GM23338 (cell line): ENCODE data around the gene IFNLR1. TPM values are rescaled to one million over a fixed set of nuclear protein-coding genes. Genes with fewer than 3 reads are reported as not detected.

Experiments used
- ATAC-seq: fragments of 200-7000 bp; cut with Tn5 transposase; 3 replicates; pipeline ENCODE4 v1.9.1; 2020
- DNase-seq: peaks from one replicate; pipeline ENCODE4 v3.0.0-alpha.2; 2015; ENCODE audit warnings: low spot score
- H2AFZ ChIP-seq: fragments of 200-600 bp; sonication (generic); 2 replicates; pipeline ENCODE4 v1.8.0; 2016; ENCODE audit warnings: antibody characterized with exemption, mild to moderate bottlenecking, moderate library complexity
- H3F3A ChIP-seq: fragments of 200-600 bp; sonication (generic); replicated peaks from 2 replicates; pipeline ENCODE4 v1.8.0; 2017; ENCODE audit warnings: antibody characterized with exemption, mixed run types, low read depth
- H3K27ac ChIP-seq: fragments of 200-600 bp; sonication (generic); 2 replicates; pipeline ENCODE4 v1.6.1; 2016; ENCODE audit warnings: low read depth
- H3K27me3 ChIP-seq: fragments of 200-600 bp; sonication (generic); 2 replicates; pipeline ENCODE4 v1.8.0; 2016; ENCODE audit warnings: mild to moderate bottlenecking, mixed run types, moderate library complexity; ENCODE audit not compliant: insufficient read depth
- H3K36me3 ChIP-seq: fragments of 200-600 bp; sonication (generic); 2 replicates; pipeline ENCODE4 v1.8.0; 2016; ENCODE audit warnings: mild to moderate bottlenecking; ENCODE audit not compliant: insufficient read depth
- H3K4me1 ChIP-seq: fragments of 200-600 bp; sonication (generic); 2 replicates; pipeline ENCODE4 v1.8.0; 2016; ENCODE audit warnings: mild to moderate bottlenecking, moderate library complexity; ENCODE audit not compliant: insufficient read depth
- H3K4me2 ChIP-seq: fragments of 200-600 bp; sonication (generic); 2 replicates; pipeline ENCODE4 v1.7.1; 2017; ENCODE audit warnings: mixed run types
- H3K4me3 ChIP-seq: fragments of 200-600 bp; sonication (generic); 2 replicates; pipeline ENCODE4 v1.6.1; 2016; ENCODE audit warnings: mixed run types
- H3K79me2 ChIP-seq: fragments of 200-600 bp; sonication (generic); replicated peaks from 2 replicates; pipeline ENCODE4 v1.8.0; 2017; ENCODE audit warnings: mild to moderate bottlenecking; ENCODE audit not compliant: insufficient read depth
- H3K9me2 ChIP-seq: fragments of 200-600 bp; sonication (generic); 2 replicates; pipeline ENCODE4 v1.8.0; 2017; ENCODE audit not compliant: insufficient read depth
- H4K20me1 ChIP-seq: fragments of 200-600 bp; sonication (generic); replicated peaks from 2 replicates; pipeline ENCODE4 v1.8.0; 2017; ENCODE audit warnings: mild to moderate bottlenecking; ENCODE audit not compliant: insufficient read depth
- H3K27ac Mint-ChIP-seq: 2 replicates; pipeline ENCODE4 v1.8.0; 2020; ENCODE audit warnings: inconsistent platforms, mild to moderate bottlenecking, moderate library complexity, mixed read lengths
- H3K27me3 Mint-ChIP-seq: 3 replicates; pipeline ENCODE4 v1.8.0; 2022; ENCODE audit warnings: low read depth, mild to moderate bottlenecking, moderate library complexity, mixed read lengths, inconsistent platforms; ENCODE audit not compliant: insufficient read depth, poor library complexity
- H3K36me3 Mint-ChIP-seq: 3 replicates; pipeline ENCODE4 v1.8.0; 2021; ENCODE audit warnings: low read depth, mild to moderate bottlenecking, inconsistent platforms, moderate library complexity, mixed read lengths
- H3K4me1 Mint-ChIP-seq: 3 replicates; pipeline ENCODE4 v1.8.0; 2020; ENCODE audit warnings: mild to moderate bottlenecking, inconsistent platforms, mixed read lengths
- H3K4me3 Mint-ChIP-seq: 3 replicates; pipeline ENCODE4 v1.8.0; 2021; ENCODE audit warnings: moderate library complexity, mild to moderate bottlenecking, inconsistent platforms, mixed read lengths
- H3K9me3 Mint-ChIP-seq: 3 replicates; pipeline ENCODE4 v1.8.0; 2020; ENCODE audit warnings: moderate library complexity, mild to moderate bottlenecking, inconsistent platforms, mixed read lengths
- EZH2phosphoT487 ChIP-seq: fragments of 200-600 bp; sonication (generic); IDR thresholded peaks from one replicate; pipeline ENCODE4 v1.8.1; 2018; ENCODE audit warnings: antibody characterized with exemption; ENCODE audit not compliant: unreplicated experiment
- JUNB ChIP-seq: IDR thresholded peaks from one replicate; pipeline ENCODE4 v1.6.1; 2016; ENCODE audit warnings: antibody characterized with exemption; ENCODE audit not compliant: unreplicated experiment
- POLR2AphosphoS5 ChIP-seq: IDR thresholded peaks from 2 replicates; pipeline ENCODE4 v1.6.1; 2016; ENCODE audit warnings: antibody characterized with exemption, low read depth
- STAT1 ChIP-seq: IDR thresholded peaks from one replicate; pipeline ENCODE4 v1.6.1; 2016; ENCODE audit warnings: antibody characterized with exemption; ENCODE audit not compliant: unreplicated experiment
- ZNF114 ChIP-seq: fragments of 250-450 bp; sonication (Bioruptor Pico); IDR thresholded peaks from 2 replicates; pipeline ENCODE4 v1.5.0; 2020; ENCODE audit warnings: mild to moderate bottlenecking, moderate library complexity
- ZNF331 ChIP-seq: fragments of 250-450 bp; sonication (Bioruptor Pico); IDR thresholded peaks from 2 replicates; pipeline ENCODE4 v1.5.0; 2020; ENCODE audit warnings: low read depth, mild to moderate bottlenecking, moderate library complexity
- polyA plus RNA-seq: library from polyadenylated mRNA; unstranded; fragments of >200 nt; fragmentation: Nextera tagmentation; extraction: Ambion mirVana; gene quantifications from 2 replicates; pipeline ENCODE4 v1.2.1, GENCODE V29; 2016
- total RNA-seq: library from RNA; depleted of rRNA; stranded (reverse); fragments of >200 nt; shearing (Covaris generic); gene quantifications from 2 replicates; pipeline ENCODE4 v1.2.3, GENCODE V29; 2014
- TF ChIP-seq, protein P1 (sequence below): IDR thresholded peaks from one replicate; pipeline ENCODE4 v1.6.1; 2018; ENCODE audit warnings: antibody characterized with exemption; ENCODE audit not compliant: unreplicated experiment
- TF ChIP-seq, protein P2 (sequence below), 2 experiments: fragments of 200-600 bp in 1 of 2; sonication (generic) in 1 of 2; conservative IDR thresholded peaks; 2 replicates each; pipeline versions ENCODE4 v1.5.1 to v1.6.1; 2016 to 2017; ENCODE audit warnings: antibody characterized with exemption in 2 of 2, low read depth in 2 of 2, mild to moderate bottlenecking in 2 of 2, moderate library complexity in 1 of 2
- TF ChIP-seq, protein P3 (sequence below): IDR thresholded peaks from 2 replicates; pipeline ENCODE4 v1.6.1; 2016; ENCODE audit warnings: antibody characterized with exemption

IFNLR1 gene
- total and polyA plus RNA-seq, 2 experiments from 2014 or later, result 4.2 to 6.2 TPM

DNA sequence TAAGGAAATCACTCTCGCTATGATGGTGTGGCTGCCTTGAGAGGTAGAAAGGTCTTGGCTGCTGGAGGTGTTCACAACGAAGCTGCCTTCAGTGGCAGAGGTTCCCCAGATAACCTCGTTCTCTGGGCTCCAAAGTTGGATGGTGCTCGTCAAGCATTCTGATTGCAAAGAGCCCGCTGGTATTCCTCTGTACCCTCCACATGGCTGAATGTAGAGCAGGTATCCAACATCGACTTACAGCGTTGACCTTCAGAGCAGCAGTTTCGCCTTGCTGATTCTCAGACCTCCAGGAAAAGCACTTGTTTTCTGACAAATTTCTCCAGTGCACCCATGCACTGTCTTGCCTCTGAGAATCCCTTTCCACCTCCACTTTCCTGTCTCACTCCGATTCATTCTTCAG is 39.9 kb downstream of the IFNLR1 start:
- Histone ChIP-seq H3K36me3 (no peaks in the 10 kb centered on the region), H4K20me1 (no peaks in the 10 kb centered on the region), H3K4me2 (no peak overlapping the region), H3K4me3 (no peak overlapping the region), H3K4me1 (peaks cover 5% of the 10 kb centered on the region; the same call in 1 of the 2 replicates), H3K9me2 (no peaks in the 10 kb centered on the region), H3K27ac (no peak overlapping the region), H3K79me2 (0 out of 2 replicates have a peak, but pooled peaks cover 3% of the 10 kb centered on the region), H3K27me3 (no peaks in the 10 kb centered on the region), H2AFZ (no peak overlapping the region), H3F3A (no peaks in the 10 kb centered on the region)
- H3K4me1 Mint-ChIP-seq, result peaks cover 20% of the 10 kb centered on the region
- peaks cover 20% of the 10 kb centered on the region for H3K27me3 Mint-ChIP-seq
- ATAC-seq (no peak), DNase-seq (no peak)
- no peaks in the 10 kb centered on the region for H3K9me3 Mint-ChIP-seq
- no peaks in the 10 kb centered on the region for H3K36me3 Mint-ChIP-seq
- H3K27ac Mint-ChIP-seq, result 0 out of 2 replicates have a peak overlapping the region, but pooled peaks have one; percentile 15
- no peak overlapping the region for H3K4me3 Mint-ChIP-seq
- TF ChIP-seq JUNB (no peak), STAT1 (no peak), POLR2AphosphoS5 (no peak)
- TF ChIP-seq, protein P1, sequence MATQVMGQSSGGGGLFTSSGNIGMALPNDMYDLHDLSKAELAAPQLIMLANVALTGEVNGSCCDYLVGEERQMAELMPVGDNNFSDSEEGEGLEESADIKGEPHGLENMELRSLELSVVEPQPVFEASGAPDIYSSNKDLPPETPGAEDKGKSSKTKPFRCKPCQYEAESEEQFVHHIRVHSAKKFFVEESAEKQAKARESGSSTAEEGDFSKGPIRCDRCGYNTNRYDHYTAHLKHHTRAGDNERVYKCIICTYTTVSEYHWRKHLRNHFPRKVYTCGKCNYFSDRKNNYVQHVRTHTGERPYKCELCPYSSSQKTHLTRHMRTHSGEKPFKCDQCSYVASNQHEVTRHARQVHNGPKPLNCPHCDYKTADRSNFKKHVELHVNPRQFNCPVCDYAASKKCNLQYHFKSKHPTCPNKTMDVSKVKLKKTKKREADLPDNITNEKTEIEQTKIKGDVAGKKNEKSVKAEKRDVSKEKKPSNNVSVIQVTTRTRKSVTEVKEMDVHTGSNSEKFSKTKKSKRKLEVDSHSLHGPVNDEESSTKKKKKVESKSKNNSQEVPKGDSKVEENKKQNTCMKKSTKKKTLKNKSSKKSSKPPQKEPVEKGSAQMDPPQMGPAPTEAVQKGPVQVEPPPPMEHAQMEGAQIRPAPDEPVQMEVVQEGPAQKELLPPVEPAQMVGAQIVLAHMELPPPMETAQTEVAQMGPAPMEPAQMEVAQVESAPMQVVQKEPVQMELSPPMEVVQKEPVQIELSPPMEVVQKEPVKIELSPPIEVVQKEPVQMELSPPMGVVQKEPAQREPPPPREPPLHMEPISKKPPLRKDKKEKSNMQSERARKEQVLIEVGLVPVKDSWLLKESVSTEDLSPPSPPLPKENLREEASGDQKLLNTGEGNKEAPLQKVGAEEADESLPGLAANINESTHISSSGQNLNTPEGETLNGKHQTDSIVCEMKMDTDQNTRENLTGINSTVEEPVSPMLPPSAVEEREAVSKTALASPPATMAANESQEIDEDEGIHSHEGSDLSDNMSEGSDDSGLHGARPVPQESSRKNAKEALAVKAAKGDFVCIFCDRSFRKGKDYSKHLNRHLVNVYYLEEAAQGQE, result no peak

DNA sequence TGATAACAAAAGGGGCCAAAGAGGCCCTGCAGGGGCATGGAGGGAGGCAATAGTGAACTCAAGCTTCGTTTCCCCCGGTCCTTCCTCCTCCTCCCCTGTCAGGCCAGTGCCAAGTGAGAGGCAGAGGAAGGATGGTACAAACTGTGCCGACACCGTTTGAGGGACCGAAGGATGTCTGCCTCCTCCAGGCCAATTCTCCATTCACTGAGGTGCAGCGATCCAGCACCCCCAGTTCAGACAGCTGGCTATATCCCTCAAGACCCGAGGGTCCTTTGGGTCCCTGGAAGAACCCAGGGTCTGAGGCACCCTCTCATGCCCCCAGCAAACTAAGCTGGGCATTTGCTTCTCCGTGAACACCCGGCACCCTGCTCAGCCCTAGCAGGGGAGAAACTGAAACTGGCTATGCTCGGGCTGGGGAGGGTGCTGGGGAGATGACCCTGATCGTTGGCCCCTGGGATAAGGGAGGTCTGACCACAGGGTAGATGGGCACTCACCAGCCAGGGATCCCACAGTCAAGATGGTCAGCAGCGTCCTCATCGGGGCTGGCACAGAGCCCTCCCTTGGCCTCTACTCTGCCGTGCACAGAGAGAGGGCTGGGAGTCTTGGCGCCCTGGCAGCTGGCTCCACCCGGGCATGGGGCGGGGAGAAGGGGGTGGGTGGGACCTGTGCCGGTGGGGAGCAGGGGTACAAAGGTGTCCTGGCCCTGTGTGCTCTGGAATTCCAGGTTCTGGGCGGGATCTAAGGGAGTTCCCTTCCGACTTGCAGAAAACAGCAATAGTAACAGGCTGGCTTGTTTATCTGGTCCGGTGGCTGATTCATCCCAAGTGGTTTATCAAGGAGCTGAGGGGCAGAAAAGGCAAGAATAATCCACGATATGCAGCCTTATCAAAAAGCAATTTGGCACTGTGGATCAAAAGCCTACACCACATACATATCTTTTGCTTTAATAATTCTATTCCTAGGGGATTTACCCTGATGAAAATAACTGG is 44.2 kb downstream of the IFNLR1 start, which contains the start of gene IL22RA1:
Gene IL22RA1 (minus strand): TSS at position 595 of the 989 bp plus-strand sequence. CDS start 58 bp downstream, at position 537.
- H3K4me2 ChIP-seq, result no peak within 1 kb of the TSS
- H3K27me3 Mint-ChIP-seq, result peaks cover 8% of the 10 kb centered on the region
- H3K27me3 ChIP-seq, result no peaks in the 10 kb centered on the region
- no peaks in the 10 kb centered on the region for H3K79me2 ChIP-seq
- DNase-seq (no peak), ATAC-seq (peak; percentile 55)
- H4K20me1 ChIP-seq, result no peaks in the 10 kb centered on the region
- no peak within 1 kb of the TSS for H3K27ac Mint-ChIP-seq
- H3K36me3 Mint-ChIP-seq, result no peaks in the 10 kb centered on the region
- H2AFZ ChIP-seq, result peak within 1 kb of the TSS; percentile 52; the same call in 1 of the 2 replicates
- no peak within 1 kb of the TSS for H3K4me3 Mint-ChIP-seq
- H3K4me1 Mint-ChIP-seq, result no peaks in the 10 kb centered on the region; the same call in 1 of the 3 replicates
- H3K9me3 Mint-ChIP-seq, result no peaks in the 10 kb centered on the region
- no peak within 1 kb of the TSS for H3K27ac ChIP-seq
- no peak within 1 kb of the TSS for H3K4me3 ChIP-seq
- H3K9me2 ChIP-seq, result no peaks in the 10 kb centered on the region
- H3K4me1 ChIP-seq, result no peaks in the 10 kb centered on the region
- H3F3A ChIP-seq, result no peaks in the 10 kb centered on the region
- no peaks in the 10 kb centered on the region for H3K36me3 ChIP-seq
- TF ChIP-seq, protein P2, sequence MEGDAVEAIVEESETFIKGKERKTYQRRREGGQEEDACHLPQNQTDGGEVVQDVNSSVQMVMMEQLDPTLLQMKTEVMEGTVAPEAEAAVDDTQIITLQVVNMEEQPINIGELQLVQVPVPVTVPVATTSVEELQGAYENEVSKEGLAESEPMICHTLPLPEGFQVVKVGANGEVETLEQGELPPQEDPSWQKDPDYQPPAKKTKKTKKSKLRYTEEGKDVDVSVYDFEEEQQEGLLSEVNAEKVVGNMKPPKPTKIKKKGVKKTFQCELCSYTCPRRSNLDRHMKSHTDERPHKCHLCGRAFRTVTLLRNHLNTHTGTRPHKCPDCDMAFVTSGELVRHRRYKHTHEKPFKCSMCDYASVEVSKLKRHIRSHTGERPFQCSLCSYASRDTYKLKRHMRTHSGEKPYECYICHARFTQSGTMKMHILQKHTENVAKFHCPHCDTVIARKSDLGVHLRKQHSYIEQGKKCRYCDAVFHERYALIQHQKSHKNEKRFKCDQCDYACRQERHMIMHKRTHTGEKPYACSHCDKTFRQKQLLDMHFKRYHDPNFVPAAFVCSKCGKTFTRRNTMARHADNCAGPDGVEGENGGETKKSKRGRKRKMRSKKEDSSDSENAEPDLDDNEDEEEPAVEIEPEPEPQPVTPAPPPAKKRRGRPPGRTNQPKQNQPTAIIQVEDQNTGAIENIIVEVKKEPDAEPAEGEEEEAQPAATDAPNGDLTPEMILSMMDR (conservative IDR thresholded peaks at IDR 0.05; ENCODE audit: low read depth in 2 of 2), result no peak
- TF ChIP-seq ZNF331 (CRISPR knock-in tag) (no peak), EZH2phosphoT487 (no peak), ZNF114 (CRISPR knock-in tag) (no peak)
- TF ChIP-seq, protein P1, result no peak
- TF ChIP-seq, protein P3, sequence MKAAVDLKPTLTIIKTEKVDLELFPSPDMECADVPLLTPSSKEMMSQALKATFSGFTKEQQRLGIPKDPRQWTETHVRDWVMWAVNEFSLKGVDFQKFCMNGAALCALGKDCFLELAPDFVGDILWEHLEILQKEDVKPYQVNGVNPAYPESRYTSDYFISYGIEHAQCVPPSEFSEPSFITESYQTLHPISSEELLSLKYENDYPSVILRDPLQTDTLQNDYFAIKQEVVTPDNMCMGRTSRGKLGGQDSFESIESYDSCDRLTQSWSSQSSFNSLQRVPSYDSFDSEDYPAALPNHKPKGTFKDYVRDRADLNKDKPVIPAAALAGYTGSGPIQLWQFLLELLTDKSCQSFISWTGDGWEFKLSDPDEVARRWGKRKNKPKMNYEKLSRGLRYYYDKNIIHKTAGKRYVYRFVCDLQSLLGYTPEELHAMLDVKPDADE, result no peak
